ENCODE results near the gene REC114.
"Not testable (repeated sequence)": the region's sequence is repeated elsewhere in the genome, so short reads cannot be mapped to it uniquely, and the experiment has no call there.

Gene REC114

DNA sequence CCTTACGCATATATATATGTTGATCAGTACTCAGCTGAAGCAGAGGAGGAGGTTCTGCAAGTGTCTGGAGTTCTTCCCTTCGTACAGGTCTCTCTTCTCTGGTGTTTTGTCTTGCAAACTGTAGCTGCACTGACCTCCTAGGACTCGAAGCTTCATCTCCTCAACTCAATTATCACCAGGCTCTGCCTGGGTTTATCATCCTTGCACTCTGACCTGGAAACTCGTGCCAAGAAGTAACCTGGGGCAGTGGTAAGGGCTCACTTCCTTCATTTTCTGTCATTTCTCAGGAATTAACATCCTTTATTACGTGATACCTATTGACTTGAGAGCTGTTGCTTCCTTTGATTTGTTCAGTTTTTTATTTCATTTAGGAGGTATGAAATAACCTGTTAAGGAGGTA is 14.4 kb downstream of the REC114 start:
- DNase-seq: no peak

DNA sequence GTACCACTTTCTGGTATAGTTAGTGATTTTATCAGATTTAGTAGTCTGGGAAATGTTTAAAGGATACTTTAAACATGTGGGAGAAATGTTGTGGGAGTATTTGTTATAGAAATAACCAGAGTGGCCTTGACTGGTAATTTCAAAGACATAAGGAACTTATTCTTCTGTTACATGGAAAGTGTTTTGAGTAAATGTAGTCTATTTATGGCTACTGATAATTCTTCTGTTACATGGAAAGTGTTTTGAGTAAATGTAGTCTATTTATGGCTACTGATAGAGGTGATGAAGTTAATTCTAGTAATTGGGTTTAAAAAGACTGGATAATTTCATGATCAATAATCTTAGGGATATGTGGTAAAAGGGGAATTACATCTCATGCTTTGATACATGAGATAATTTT is 17.7 kb downstream of the REC114 start:
- DNase-seq: no peak

- peak; percentile 15 for DNase-seq
Observed at GRCh38 chr15:73464602-73465001, 21.6 kb downstream of the REC114 start.

DNA sequence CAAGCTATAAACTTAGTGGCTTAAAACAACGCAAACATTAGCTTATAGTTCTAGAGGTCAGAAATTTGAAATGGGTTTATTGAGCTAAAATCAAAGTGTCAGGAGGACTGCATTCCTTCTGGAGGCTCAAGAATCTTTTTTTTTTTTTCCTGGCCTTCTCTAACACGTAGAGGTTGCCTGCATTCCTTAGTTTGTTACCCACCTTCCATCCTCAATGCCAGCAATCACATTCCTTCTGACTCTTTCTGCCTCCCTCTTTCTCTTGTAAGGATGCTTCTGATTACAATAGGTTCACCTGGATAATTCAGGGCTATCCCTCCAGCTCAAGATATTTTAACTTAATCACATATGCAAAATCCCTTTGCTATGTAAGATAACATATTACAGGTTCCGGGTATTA is 24.8 kb downstream of the REC114 start:
- no peak for DNase-seq

GRCh38 chr15:73474785-73475184 is 31.8 kb downstream of the REC114 start:
- DNase-seq: no peak

GRCh38 chr15:73476704-73477216 is 33.8 kb downstream of the REC114 start:
- DNase-seq: no peak

- DNase-seq: no peak
Observed at GRCh38 chr15:73480050-73480449, 37.1 kb downstream of the REC114 start.

DNA sequence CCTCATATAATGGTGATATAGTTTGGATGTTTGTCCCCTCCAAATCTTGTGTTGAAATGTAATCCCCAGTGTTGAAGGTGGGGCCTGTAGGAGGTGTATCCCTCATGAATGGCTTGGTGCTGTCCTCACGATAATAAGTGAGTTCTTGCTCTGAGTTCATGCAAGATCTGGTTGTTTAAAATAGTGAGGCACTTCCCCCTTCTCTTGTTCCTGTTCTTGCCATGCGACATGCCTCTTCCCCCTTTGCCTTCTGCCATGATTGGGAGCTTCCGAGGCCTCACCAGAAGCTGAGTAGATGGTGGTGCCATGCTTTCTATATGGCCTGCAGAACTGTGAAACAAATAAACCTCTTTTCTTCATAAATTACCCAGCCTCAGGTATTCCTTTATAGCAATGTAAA is 39.2 kb downstream of the REC114 start:
- DNase-seq: no peak

DNA sequence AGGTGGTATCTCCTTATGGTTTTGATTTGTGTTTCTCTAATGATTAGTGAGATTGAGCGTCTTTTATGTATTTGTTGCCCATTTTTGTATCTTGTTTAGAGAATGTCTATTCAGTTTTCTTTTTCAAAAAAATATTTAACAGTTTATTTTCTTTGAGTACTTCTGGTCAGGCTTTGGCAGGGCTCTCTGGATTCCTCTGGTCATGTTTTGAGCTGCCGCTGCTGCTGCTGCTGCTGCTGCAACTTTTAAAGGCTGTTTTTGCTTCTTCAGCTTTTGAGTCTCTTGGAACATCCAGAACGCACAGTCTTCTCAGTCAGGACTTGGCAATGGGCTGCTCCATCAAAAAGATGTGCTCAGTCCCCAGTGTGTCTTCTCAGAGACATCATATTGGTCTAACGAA is 40.1 kb downstream of the REC114 start:
- no peak for DNase-seq

DNA sequence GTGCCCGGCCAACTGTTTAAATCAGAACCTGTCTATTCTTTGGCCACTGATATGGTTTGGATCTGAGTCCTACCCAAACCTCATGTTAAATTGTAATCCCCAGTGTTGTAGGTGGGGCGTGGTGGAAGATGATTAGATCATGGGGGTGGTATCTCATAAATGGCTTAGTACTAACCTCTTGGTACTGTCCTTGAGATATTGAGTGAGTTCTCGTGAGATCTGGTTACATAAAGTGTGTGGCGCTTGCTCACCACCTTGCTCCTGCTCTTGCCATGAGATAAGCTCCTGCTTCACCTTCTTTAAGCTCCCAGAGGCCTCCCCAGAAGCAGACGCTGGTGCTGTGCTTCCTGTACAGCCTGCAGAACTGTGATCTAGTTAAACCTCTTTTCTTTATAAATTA is 42.4 kb downstream of the REC114 start:
- DNase-seq: no peak

DNA sequence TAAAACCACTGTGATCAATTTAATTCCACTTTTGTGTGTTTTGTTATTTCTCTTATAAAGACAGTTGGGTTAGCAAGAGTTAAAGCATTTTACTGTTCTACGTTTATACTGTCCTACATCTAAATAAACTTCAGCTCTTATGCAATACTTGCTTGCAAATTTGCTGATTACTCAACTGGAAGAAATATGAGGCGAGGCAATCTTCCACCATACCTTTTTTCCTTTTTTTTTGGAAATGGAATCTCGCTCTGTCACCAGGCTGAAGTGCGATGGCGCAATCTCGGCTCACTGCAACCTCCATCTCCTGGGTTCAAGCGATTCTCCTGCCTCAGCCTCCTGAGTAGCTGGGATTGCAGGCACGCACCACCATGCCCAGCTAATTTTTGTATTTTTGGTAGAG is 42.9 kb downstream of the REC114 start:
- not testable (repeated sequence) for DNase-seq

DNA sequence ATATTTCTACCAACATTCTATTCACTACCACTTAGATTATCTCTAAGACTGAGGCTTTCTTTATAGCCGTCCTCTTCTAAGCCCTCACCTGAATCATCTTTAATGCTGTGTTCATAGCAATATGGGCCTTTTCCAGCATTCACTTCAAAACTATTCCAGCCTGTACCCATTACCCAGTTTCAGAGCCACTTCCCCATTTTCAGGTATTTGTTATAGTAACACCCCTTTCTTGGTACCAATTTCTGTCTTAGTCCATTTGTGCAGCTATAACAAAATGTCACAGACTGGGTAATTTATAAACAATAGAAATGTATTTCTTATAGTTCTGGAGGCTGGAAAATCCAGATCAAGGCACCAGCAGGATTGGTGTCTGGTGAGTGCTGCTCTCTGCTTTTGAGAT is 45.7 kb downstream of the REC114 start:
- DNase-seq: no peak

DNA sequence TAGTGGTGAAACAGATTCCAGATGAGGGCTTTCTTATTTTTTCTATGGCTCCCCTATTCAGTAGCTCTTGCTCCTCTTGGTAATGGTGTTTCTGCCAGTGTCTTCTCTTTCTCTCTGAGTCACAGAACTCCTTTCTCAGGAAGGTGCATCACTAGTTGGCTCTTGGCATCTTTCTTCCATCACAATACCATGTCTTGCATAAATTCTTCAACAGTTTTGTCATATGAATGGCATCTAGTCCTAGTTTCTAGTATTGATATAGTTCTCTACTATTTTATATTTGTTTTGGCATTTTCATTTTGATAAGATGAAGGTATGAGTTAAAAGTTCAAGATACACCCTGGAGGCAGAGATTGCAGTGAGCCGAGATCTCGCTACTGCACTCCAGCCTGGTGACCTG is 51.0 kb downstream of the REC114 start:
- DNase-seq: no peak

DNA sequence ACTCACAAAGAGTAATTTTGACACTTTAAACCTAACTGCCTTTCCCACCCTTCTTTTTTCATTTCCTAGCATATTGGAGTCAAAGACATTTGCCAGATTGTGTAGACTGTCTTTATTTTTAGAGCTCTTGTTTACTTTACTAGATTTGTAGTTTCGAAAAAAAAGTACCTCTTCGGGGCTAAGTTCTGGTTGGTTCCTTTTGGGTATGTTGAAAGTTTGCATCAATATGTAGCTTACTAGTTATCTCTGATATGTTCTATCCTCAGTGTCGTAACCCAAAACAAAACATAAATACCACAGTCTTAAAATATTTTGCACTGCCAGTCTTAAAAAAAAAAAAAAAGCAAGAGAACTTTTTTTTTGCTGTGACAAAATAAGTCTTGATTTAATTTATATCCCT is 52.2 kb downstream of the REC114 start:
- DNase-seq: no peak

- DNase-seq: no peak
Observed at GRCh38 chr15:73500696-73501095, 57.7 kb downstream of the REC114 start.

GRCh38 chr15:73504885-73505284 is 61.9 kb downstream of the REC114 start:
- DNase-seq: peak; percentile 41

- DNase-seq: no peak
Observed at GRCh38 chr15:73515527-73515926, 72.6 kb downstream of the REC114 start.

GRCh38 chr15:73517566-73517965 is 74.6 kb downstream of the REC114 start:
- DNase-seq: no peak

DNA sequence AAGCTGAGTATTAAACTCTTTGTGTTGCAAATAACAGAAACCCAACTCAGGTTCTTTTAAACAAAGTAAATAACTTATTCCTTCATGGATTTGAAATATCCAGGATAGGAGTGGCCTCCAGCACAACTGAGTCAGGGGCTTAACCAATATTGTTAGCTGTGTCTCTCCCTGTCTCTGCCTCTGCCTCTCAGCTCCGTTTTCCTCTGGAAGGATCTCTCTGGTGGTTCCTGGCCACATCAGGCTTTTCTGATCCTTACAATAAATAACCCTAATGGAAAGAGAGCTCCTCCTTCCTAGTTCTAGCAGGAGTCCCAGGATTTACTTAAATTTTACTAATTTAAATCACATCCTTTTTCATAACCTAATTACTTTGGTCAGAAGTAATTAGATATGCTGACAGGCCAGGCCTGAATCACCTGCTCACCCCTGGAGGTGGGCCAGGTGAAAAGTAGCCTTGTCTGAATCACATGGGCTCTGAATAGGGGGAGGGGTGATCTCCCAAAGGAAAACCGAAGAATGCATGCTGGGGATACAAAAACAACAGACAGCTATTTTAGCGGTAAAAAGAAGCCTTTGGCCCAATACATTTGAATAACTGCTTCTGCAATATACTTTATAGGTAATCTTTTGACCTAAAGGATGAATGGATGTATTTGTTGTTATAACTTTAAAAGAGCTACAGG is 75.4 kb downstream of the REC114 start:
- no peak for DNase-seq

DNA sequence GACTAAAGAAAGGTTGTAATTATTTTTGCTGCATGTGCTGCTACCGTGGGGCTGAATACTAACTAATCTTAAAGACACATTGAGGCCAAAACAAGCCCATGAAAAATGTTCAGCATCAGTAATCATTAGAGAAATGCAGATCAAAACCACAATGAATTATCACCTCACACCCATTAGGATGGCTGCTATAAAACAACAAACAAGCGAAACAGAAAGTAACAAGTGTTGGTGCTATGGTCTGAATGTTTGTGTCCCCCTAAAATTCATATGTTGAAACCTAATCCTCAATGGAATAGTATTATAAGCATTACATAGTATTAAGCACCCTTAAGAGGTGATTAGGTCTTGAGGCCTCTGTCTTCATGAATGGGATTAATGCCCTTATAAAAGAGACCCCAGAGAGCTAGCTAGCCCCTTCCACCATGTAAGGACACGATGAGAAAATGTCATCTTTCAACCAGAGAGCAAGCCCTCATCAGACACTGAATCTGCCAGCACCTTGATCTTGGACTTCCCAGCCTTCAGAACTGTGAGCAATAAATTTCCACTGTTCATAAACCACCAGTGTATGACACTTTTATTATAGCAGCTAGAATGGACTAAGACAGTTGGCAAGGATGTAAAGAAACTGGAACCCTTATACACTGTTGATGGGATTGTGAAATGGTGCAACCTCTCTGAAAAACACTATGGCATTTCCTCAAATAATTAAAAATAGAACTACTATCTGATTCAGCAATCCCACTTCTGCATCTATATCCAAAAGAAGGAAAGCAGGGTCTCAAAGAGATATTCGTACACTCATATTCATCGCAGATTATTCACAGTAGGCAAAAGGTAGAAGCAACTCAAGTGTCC is 76.1 kb downstream of the REC114 start:
- DNase-seq: no peak

DNA sequence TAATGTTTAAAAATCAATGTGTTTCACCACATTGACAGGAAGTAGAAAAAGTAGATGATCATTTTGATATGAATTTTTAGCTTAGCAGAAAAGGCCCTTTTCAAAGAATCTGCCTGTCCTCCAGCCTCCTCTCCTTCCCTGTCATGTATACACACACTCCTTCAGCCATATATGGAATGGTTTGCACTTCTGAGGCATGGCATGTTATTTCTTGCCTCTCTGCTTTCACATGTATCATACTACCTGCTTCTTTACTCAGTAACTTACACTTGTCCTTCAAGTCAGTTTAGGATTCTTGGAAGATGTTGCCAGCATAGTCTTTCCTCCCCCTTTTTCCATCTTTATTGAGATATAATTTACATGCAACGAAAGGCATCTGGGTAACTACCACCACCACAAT is 79.0 kb downstream of the REC114 start:
- DNase-seq: no peak

- DNase-seq: no peak
Observed at GRCh38 chr15:73524919-73525318, 82.0 kb downstream of the REC114 start.

GRCh38 chr15:73527598-73527997 is 84.6 kb downstream of the REC114 start:
- no peak for DNase-seq

DNA sequence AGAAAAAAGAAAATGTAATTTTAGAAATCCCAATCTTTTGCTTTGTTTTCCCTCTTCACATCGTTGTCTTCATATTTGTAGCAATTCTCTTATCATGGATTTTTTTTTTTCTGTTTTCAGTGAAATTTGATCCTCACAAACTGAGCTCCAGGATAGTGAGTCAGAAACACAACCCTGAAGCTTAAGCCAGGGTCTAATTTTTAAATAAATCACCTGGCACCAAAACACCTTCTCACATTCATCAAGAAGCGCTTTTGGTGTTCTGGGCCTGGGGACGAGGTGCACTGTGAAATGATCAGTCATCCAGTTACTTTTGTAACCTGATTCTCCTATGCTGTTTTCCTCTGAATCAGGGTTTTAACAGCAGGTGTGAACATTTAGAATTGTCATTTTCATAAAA is 87.7 kb downstream of the REC114 start:
- DNase-seq: no peak

All from hematopoietic multipotent progenitor cell treated with erythropoietin and hydrocortisone succinate and interleukin-3 and kit ligand, for 6 days (in vitro differentiated cells).